Urinary bladder (tissue), 4 donors: ENCODE data around the gene RNASE8. TPM values are rescaled to one million over a fixed set of nuclear protein-coding genes. Genes with fewer than 3 reads are reported as not detected.

Experiments
- DNase-seq: peaks from one replicate; pipeline ENCODE4 v3.0.0-alpha.2; 2015; ENCODE audit errors: extremely low spot score
- H3K27ac ChIP-seq: one replicate; pipeline ENCODE4 v1.5.1; 2013; ENCODE audit warnings: low read depth, mild to moderate bottlenecking, moderate library complexity
- H3K36me3 ChIP-seq: one replicate; pipeline ENCODE4 v1.6.1; 2013; ENCODE audit warnings: mild to moderate bottlenecking, moderate library complexity; ENCODE audit not compliant: insufficient read depth
- H3K4me1 ChIP-seq: one replicate; pipeline ENCODE4 v1.6.1; 2013; ENCODE audit warnings: mild to moderate bottlenecking, moderate library complexity; ENCODE audit not compliant: insufficient read depth
- H3K4me3 ChIP-seq: one replicate; pipeline ENCODE4 v1.5.1; 2013; ENCODE audit warnings: low read depth, low read length
- WGBS: extraction: QIAGEN DNeasy Blood & Tissue Kit; methylation state at CpG from one replicate; pipeline ENCODE4 v1.1.7; 2013; 5-methylcytosine and 5-hydroxymethylcytosine counted together
- polyA plus RNA-seq: library from polyadenylated mRNA; stranded (reverse); fragments of 200-250 nt; gene quantifications from one replicate; pipeline ENCODE4 v1.2.3, GENCODE V29; 2013
- total RNA-seq: library from RNA; depleted of rRNA; stranded (reverse); fragments of >200 nt; gene quantifications from one replicate; pipeline ENCODE4 v1.2.3, GENCODE V29; 2014
- donor health status: healthy with polysubstance abuse.
- donor health status: healthy.

The RNASE8 gene
- total and polyA plus RNA-seq, 2 donors = not detected

- no peaks in the 10 kb centered on the region for H3K4me1 ChIP-seq
- no peak for DNase-seq
- no peak overlapping the region for H3K4me3 ChIP-seq
- H3K27ac ChIP-seq = no peak overlapping the region
- H3K36me3 ChIP-seq = no peaks in the 10 kb centered on the region
- WGBS = 86% methylated on average over 45 of the region's 45 CpGs
Measured at GRCh38 chr14:21090940-21091663, 33.5 kb downstream of the RNASE8 start.

- no peaks in the 10 kb centered on the region for H3K4me1 ChIP-seq
- 92% methylated on average over 42 of the region's 42 CpGs for WGBS
- no peaks in the 10 kb centered on the region for H3K36me3 ChIP-seq
- no peak for DNase-seq
- no peak overlapping the region for H3K4me3 ChIP-seq
- no peak overlapping the region for H3K27ac ChIP-seq
Measured at GRCh38 chr14:21091821-21092272, 34.2 kb downstream of the RNASE8 start.

GRCh38 chr14:21092273-21093011 lies 34.8 kb downstream of the RNASE8 start:
- no peak overlapping the region for H3K4me3 ChIP-seq
- H3K27ac ChIP-seq = no peak overlapping the region
- no peak for DNase-seq
- H3K36me3 ChIP-seq = no peaks in the 10 kb centered on the region
- 46% methylated on average over 59 of the region's 59 CpGs for WGBS
- H3K4me1 ChIP-seq = peaks cover 3% of the 10 kb centered on the region

GRCh38 chr14:21093018-21093417 lies 35.4 kb downstream of the RNASE8 start:
- DNase-seq = no peak
- whole genome bisulfite sequencing = 74% methylated on average over 36 of the region's 36 CpGs
- Histone ChIP-seq H3K27ac (no peak overlapping the region), H3K4me3 (no peak overlapping the region), H3K36me3 (no peaks in the 10 kb centered on the region), H3K4me1 (peaks cover 3% of the 10 kb centered on the region)

- Histone ChIP-seq H3K4me3 (no peak overlapping the region), H3K27ac (no peak overlapping the region), H3K36me3 (no peaks in the 10 kb centered on the region), H3K4me1 (peaks cover 3% of the 10 kb centered on the region)
- WGBS = 31% methylated on average over 7 of the region's 7 CpGs
- no peak for DNase-seq
Measured at GRCh38 chr14:21093769-21094681, 36.4 kb downstream of the RNASE8 start.

- peaks cover 3% of the 10 kb centered on the region for H3K4me1 ChIP-seq
- H3K36me3 ChIP-seq = no peaks in the 10 kb centered on the region
- H3K4me3 ChIP-seq = no peak overlapping the region
- DNase-seq = no peak
- no peak overlapping the region for H3K27ac ChIP-seq
- 48% methylated on average over 6 of the region's 6 CpGs for WGBS
Measured at GRCh38 chr14:21095430-21096205, 38.0 kb downstream of the RNASE8 start.

- DNase-seq = no peak
- H3K36me3 ChIP-seq = no peaks in the 10 kb centered on the region
- no peak overlapping the region for H3K27ac ChIP-seq
- 44% methylated on average over 3 of the region's 3 CpGs for WGBS
- peaks cover 3% of the 10 kb centered on the region for H3K4me1 ChIP-seq
- H3K4me3 ChIP-seq = no peak overlapping the region
Measured at GRCh38 chr14:21096438-21096837, 38.8 kb downstream of the RNASE8 start.

GRCh38 chr14:21096978-21097635 lies 39.5 kb downstream of the RNASE8 start:
- H3K27ac ChIP-seq = peak overlapping the region; percentile 78
- whole genome bisulfite sequencing = 42% methylated on average over 10 of the region's 10 CpGs
- peaks cover 3% of the 10 kb centered on the region for H3K4me1 ChIP-seq
- no peaks in the 10 kb centered on the region for H3K36me3 ChIP-seq
- DNase-seq = no peak
- peak overlapping the region; percentile 81 for H3K4me3 ChIP-seq

GRCh38 chr14:21097636-21098075 lies 40.0 kb downstream of the RNASE8 start:
- Histone ChIP-seq H3K27ac (peak overlapping the region; percentile 78), H3K4me3 (peak overlapping the region; percentile 81), H3K36me3 (no peaks in the 10 kb centered on the region), H3K4me1 (peaks cover 3% of the 10 kb centered on the region)
- no peak for DNase-seq
- WGBS = 4% methylated on average over 19 of the region's 19 CpGs

GRCh38 chr14:21098076-21098891 lies 40.7 kb downstream of the RNASE8 start, which contains the start of gene ZNF219:
Gene ZNF219 (minus strand): TSS chr14:21098655. CDS start chr14:21093591, 5,064 bp downstream.
- peak within 1 kb of the TSS; percentile 93 for H3K27ac ChIP-seq
- no peaks in the 10 kb centered on the region for H3K36me3 ChIP-seq
- WGBS = 1% methylated on average over 68 of the region's 90 CpGs
- DNase-seq = no peak
- H3K4me3 ChIP-seq = peak within 1 kb of the TSS; percentile 81
- H3K4me1 ChIP-seq = peaks cover 3% of the 10 kb centered on the region

- peaks cover 3% of the 10 kb centered on the region for H3K4me1 ChIP-seq
- 5% methylated on average over 16 of the region's 16 CpGs for WGBS
- H3K36me3 ChIP-seq = no peaks in the 10 kb centered on the region
- H3K4me3 ChIP-seq = peak overlapping the region; percentile 81
- no peak for DNase-seq
- H3K27ac ChIP-seq = peak overlapping the region; percentile 93
Measured at GRCh38 chr14:21098892-21099595, 41.4 kb downstream of the RNASE8 start.
